GM12801 (cell line): ENCODE data around the gene ACD.

ENCODE experiments used
- TF ChIP-seq, protein P1 (sequence below): IDR thresholded peaks from one replicate; pipeline ENCODE4 v1.5.1; 2011; ENCODE audit warnings: control low read depth; ENCODE audit not compliant: insufficient read length; ENCODE audit errors: extremely low read depth

Gene ACD

DNA sequence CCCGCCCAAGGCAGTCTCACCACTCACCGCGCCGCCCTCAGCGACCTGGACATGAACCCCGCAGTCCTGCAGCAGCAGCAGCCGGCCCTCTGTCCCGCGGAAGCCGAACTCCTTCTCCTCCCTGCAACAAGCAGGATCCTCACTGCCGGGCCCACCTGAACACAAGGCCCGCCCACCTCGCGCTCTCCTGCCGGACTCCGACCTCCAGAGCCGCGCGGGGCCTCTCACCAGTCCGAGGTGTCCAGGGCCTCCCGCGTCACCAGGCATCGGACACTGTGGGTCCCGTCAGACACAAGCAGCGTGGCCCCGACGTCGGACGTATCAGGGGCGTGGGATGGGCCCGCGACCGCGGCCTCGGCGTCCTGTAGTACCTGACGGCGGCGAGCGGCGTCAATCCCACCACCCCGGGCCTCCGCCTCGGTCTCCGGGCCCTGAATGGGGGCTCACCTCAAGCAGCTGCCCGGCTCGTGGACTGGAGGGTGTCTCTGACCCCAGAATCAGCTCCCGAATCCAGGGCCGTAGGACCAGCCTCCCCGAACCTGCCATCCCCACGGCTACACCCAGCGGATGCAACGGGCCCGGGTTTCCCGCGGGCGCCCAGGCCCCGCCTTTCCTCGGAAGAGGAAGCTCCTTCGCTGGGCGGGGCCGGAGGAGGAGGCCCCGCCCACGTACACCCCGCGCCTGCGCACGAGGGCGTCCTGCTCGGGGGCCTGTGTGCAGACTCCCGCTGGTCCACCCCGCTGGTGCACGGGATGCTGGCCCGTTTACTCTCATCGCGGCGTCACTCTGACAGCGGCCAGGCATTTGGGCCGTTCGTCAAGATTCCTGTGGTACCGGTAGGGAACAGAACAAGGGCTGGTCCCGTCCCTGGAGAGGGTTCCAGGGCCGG is at the start of gene ACD:
Gene ACD (minus strand): TSS at position 586 of the 889 bp plus-strand sequence. CDS start 40 bp downstream, at position 546.
- TF ChIP-seq, protein P1, sequence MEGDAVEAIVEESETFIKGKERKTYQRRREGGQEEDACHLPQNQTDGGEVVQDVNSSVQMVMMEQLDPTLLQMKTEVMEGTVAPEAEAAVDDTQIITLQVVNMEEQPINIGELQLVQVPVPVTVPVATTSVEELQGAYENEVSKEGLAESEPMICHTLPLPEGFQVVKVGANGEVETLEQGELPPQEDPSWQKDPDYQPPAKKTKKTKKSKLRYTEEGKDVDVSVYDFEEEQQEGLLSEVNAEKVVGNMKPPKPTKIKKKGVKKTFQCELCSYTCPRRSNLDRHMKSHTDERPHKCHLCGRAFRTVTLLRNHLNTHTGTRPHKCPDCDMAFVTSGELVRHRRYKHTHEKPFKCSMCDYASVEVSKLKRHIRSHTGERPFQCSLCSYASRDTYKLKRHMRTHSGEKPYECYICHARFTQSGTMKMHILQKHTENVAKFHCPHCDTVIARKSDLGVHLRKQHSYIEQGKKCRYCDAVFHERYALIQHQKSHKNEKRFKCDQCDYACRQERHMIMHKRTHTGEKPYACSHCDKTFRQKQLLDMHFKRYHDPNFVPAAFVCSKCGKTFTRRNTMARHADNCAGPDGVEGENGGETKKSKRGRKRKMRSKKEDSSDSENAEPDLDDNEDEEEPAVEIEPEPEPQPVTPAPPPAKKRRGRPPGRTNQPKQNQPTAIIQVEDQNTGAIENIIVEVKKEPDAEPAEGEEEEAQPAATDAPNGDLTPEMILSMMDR: no peak

DNA sequence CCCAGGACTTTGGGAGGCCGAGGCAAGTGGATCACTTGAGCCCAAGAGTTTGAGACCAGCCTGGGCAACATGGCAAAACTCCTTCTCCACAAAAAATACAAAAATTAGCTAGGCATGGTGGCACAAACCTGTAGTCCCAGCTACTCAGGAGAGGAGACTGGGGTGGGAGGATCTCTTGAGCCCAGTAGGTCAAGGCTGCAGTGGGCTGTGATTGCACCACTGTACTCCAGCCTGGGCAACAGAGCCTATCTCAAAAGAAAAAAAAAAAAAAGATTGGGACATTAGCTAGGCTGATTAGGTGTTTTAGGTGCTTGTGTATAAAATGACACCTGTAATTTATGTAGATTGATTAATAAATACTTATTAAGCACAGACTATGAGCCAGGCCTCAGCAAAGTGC is 49.0 kb upstream of the ACD start:
- TF ChIP-seq, protein P1: no peak

DNA sequence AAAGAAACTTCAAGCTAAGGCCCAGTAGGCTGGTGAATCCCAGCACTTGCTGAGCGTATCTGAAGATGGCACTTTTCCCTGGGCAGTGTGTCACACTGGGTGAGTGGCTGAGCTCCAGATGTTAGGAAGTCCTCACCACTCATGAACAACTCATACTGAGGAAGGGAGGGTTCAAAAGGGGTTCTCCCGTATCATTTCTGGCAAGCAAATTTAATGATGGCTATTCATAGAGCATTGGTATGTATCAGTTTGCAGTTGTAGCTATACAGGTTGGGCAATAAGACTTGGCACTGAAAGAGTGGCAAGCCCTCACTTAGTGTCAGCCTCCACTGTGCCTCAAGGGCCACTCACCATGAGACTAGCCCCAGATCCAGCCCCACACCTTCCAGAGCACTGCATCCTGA is 48.3 kb upstream of the ACD start:
- TF ChIP-seq, protein P1: no peak

DNA sequence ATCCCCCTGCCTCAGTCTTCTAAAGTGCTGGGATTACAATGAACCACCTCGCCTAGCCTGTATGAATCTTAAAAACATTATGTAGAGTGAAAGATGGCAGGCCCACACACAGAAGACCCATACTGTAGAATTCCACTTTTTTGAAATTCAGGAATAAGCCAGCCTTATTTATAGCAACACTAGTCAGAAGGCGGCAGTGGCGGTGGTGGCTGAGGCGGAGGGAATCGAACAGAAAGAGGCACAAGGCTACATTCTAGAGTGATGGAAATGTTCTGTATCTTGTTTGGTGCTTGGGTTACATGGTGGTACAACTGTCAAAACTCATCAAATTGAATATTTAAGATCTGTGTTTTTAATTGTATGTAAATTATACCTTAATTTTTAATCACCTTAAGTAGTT is 47.7 kb upstream of the ACD start:
- TF ChIP-seq, protein P1: no peak

DNA sequence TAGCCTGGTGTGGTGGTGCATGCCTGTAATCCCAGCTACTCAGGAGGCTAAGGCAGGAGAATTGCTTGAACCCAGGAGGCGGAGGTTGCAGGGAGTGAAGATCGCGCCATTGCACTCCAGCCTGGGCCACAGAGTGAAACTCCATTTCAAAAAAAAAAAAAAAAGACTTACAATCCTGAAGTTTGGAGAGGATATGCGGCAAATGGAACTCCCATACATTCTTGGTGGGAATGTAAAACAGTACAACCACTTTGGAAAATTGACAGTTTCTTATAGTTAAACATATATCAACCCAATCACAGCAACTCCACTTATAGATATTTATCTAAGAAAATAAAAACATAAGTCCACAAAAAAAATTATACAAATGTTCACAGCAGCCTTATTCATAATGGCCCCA is 47.1 kb upstream of the ACD start:
- TF ChIP-seq, protein P1: no peak

DNA sequence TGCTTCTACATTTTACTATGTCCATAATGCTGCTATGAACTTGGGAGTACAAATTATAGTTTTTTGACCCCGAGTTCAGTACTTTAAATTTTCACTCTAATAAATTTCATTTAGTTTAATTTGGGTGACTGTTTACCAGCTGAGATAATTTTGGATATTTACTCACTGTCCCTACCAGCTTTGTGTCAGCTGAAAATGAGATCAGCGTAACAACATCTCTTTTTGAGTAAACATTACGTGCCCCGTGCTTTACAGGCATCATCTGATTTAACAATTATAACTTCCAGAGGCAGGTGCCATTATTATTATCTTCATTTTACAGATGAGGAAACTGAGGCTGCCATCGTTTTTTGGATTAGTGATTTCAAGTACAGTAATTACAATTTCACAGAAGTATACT is 44.0 kb upstream of the ACD start:
- TF ChIP-seq, protein P1: no peak

DNA sequence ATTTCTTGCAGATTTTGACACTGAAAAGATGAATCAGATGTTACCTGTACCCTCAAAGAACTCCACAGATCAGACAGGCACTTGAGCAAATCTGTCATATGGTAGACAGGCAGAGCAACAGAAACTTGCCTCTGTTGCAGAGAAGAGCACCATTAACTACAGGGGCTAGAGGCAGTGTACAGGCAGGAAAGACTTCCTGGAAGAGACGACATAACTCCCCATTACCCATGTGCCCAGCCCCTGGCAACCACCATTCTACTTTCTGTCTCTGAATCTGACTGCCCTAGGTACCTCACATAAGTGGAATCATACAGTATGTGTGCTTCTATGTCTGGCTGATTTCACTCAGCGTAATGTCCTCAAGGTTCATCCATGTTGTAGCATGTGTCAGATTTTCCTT is 43.6 kb upstream of the ACD start:
- TF ChIP-seq, protein P1: no peak
